NCI-H2196 (cell line): ENCODE results near the gene UGT1A7.
"Not testable (repeated sequence)": the region's sequence is repeated elsewhere in the genome, so short reads cannot be mapped to it uniquely, and the experiment has no call there.

Source experiments
- DNase-seq: peaks from one replicate; lab custom pipeline; 2025; ENCODE audit not compliant: unreplicated experiment; lab: John Stamatoyannopoulos, UW

UGT1A7 gene

GRCh38 chr2:233681521-233682099 lies at the start of gene UGT1A7:
Gene UGT1A7, plus strand, starts transcription at chr2:233681901. Its CDS starts 37 bp downstream, at chr2:233681938.
- no peak for DNase-seq

- not testable (repeated sequence) for DNase-seq
Observed at GRCh38 chr2:233636306-233636705, 45.4 kb upstream of the UGT1A7 start, which contains the start of gene UGT1A10. Gene UGT1A10, plus strand, starts transcription at chr2:233636448. Its CDS starts 75 bp downstream, at chr2:233636523.

- no peak for DNase-seq
Observed at GRCh38 chr2:233638836-233639235, 42.9 kb upstream of the UGT1A7 start.

GRCh38 chr2:233639860-233640259 lies 41.8 kb upstream of the UGT1A7 start:
- DNase-seq: no peak

- DNase-seq: no peak
Observed at GRCh38 chr2:233643128-233643527, 38.6 kb upstream of the UGT1A7 start.

- DNase-seq: not testable (repeated sequence)
Observed at GRCh38 chr2:233646033-233646432, 35.7 kb upstream of the UGT1A7 start.

- no peak for DNase-seq
Observed at GRCh38 chr2:233650981-233651380, 30.7 kb upstream of the UGT1A7 start.

- DNase-seq: no peak
Observed at GRCh38 chr2:233651430-233651829, 30.3 kb upstream of the UGT1A7 start.

- DNase-seq: no peak
Observed at GRCh38 chr2:233654501-233654900, 27.2 kb upstream of the UGT1A7 start.

GRCh38 chr2:233655043-233655442 lies 26.7 kb upstream of the UGT1A7 start:
- DNase-seq: no peak

GRCh38 chr2:233655943-233656342 lies 25.8 kb upstream of the UGT1A7 start:
- not testable (repeated sequence) for DNase-seq

- DNase-seq: no peak
Observed at GRCh38 chr2:233656443-233656842, 25.3 kb upstream of the UGT1A7 start.

- no peak for DNase-seq
Observed at GRCh38 chr2:233658610-233659009, 23.1 kb upstream of the UGT1A7 start.

GRCh38 chr2:233663911-233664310 lies 17.8 kb upstream of the UGT1A7 start:
- DNase-seq: no peak

GRCh38 chr2:233668605-233669260 lies 13.0 kb upstream of the UGT1A7 start:
- no peak for DNase-seq

- no peak for DNase-seq
Observed at GRCh38 chr2:233671290-233672161, 10.2 kb upstream of the UGT1A7 start, which contains the start of gene UGT1A9. Gene UGT1A9, plus strand, starts transcription at chr2:233671898. Its CDS starts 37 bp downstream, at chr2:233671935.

- no peak for DNase-seq
Observed at GRCh38 chr2:233672886-233673285, 8.8 kb upstream of the UGT1A7 start.

GRCh38 chr2:233673896-233674295 lies 7.8 kb upstream of the UGT1A7 start:
- no peak for DNase-seq

GRCh38 chr2:233674314-233674713 lies 7.4 kb upstream of the UGT1A7 start:
- DNase-seq: no peak

GRCh38 chr2:233674995-233675394 lies 6.7 kb upstream of the UGT1A7 start:
- DNase-seq: no peak

- no peak for DNase-seq
Observed at GRCh38 chr2:233676046-233676445, 5.7 kb upstream of the UGT1A7 start.

GRCh38 chr2:233679196-233679595 lies 2.5 kb upstream of the UGT1A7 start:
- DNase-seq: no peak
